Kasumi-1 (cell line): ENCODE measurements around the gene TRA2A.

Source experiments
- DNase-seq, 2 experiments: peaks; one replicate each; lab custom pipeline; 2025; lab: John Stamatoyannopoulos, UW

Gene TRA2A

GRCh38 chr7:23470330-23471105 is 61.3 kb downstream of the TRA2A start, which contains the start of gene IGF2BP3:
Gene IGF2BP3 (minus strand): TSS chr7:23470491. CDS start chr7:23470110, 381 bp downstream.
- DNase-seq: peak; percentile 98 to 99

DNA sequence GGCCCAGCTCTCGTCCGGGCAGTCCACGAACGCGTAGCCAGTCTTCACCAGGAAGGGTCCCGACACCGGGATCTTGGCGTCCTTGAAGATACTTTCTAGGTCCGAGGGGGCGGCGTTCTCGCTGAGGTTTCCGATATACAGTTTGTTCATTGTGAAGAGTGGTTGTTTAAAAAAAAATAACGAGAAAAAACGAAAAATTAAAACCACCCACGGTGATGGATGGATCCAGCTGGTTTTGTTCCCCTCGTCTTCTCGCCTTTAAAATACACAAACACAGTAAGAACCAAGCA is 61.9 kb downstream of the TRA2A start:
- DNase-seq: peak; percentile 45 to 51

DNA sequence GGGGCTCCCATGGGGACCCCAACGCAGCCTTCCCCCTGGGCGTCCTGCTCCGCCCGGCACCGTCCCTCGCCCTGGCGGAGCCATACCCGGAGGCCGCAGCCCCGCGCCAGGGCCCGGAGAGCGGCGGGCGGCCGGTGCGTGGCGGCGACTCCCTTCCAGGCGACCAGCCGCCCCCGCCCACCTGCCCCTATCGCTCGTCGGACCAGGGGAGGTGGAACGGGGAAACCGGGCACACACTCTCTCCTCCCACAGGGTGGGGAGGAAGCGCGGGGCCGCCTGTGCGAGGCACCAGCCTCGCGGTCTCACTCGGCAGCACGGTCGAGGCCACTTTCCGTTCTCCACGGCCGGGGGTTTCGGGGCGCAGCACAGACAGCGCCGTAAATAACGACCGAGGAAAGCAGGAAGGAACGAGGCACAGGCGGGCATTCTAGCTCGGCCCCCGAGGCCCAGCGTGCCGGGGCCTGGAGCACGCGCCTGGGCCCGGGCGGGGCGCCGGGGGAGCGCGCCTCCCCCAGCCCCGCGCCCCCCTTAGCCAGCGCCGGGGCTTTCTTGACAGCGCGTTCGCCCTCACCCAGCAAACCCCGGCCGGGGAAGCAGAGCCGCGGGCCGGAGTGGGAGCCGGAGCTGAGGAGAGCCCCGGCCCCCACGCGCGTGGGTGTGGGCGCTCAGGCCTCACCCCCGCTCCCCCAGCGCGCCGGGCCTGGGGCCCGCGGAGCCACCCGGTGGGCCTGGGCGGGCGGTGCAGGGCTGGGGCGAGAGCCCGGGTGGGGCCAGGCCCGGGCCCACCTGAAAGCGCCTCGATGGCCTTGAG is 62.4 kb downstream of the TRA2A start:
- DNase-seq: peak in 1 of 2 experiments; percentile 36

GRCh38 chr7:23468526-23469149 is 63.1 kb downstream of the TRA2A start:
- peak; percentile 18 to 36 for DNase-seq

DNA sequence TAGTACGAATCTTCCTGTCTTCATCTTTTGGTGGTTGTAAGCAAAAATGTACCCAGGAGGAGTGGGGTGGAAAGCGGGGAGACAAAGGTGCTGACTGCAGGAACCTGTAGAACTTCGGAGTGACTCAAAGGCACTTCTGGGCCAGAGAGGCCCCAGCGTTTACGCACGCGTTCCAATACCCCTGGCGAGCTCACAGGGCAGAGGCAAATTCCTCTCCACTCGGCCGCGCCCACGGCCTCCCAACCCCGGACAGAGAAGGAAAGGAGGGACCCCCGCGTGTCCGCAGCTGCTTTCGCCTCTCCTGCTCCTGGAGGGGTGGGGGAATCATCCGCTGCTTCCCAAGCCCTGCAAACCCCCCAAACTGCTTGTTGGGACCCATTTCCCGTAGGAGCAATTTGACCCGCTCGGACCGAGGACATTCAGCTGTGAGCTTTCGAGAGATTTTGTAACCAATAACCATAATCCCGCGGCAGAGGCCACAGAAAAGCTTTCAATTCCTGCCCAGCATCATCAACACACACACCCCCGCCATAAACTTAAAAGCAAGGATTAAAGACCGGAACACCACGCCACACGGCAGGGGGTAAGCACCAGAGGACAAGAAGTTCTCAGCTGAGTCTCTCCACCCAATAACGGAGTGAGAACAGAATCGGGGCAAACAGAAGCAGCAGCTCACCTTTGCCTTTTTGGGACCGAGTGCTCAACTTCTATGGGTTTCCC is 63.8 kb downstream of the TRA2A start:
- peak; percentile 45 to 78 for DNase-seq

- DNase-seq: peak; percentile 52 to 71
These were observed 64.4 kb downstream of the TRA2A start for GRCh38 chr7:23467291-23467805.

GRCh38 chr7:23462846-23463245 is 68.9 kb downstream of the TRA2A start:
- DNase-seq: peak; percentile 98

DNA sequence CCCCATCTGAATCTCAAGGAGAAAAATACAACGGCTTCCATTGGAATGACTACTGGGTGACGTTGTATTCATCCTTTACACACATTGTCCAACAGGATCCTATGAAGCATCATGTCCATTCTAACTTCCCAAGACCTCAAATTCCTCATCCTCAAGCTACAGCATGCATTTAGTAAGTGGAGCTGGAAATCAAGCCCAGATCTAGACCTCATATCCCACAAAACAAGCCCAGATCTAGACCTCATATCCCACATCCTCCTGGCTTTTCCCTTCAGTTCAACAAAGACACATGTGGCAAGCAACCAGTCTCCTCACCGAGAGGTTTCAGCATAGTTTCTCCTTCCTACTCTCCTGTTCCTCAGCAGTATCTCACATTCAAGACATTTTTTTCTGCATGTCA is 73.7 kb downstream of the TRA2A start:
- no peak for DNase-seq

DNA sequence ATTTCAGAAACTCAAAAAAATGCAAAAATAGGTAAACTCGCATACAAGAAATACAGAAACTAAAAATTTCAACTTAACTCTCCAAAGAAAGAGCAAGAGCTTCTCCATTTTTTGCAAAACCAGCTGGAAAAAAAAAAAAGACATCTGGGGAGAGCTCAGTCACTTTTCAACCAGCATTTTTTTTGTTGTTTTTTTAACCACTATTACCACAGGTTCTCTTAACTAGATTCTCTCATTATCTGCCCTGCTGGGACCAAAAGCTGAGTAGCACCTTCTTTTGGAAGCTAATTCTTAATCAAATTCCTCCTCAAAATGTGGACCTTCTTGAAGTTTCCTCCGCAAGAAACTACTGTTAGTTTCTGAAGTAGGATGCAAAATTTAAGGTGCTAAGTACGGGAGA is 75.7 kb downstream of the TRA2A start:
- no peak for DNase-seq

GRCh38 chr7:23454881-23455526 is 76.8 kb downstream of the TRA2A start:
- DNase-seq: no peak
